Muscle of arm (tissue), 12 donors: ENCODE results near the gene ERICH6B. TPM values are rescaled to one million over a fixed set of nuclear protein-coding genes. Genes with fewer than 3 reads are reported as not detected.

Experiments used
- DNase-seq: peaks from one replicate; pipeline ENCODE4 v3.0.0-alpha.2; 2013
- polyA plus RNA-seq, 12 donors: library from polyadenylated mRNA; unstranded; fragments of 120-200 nt; gene quantifications; one replicate each; pipeline ENCODE4 v1.2.1, GENCODE V29; 2013; ENCODE audit not compliant: insufficient read length in 12 of 12

The ERICH6B gene
- polyA plus RNA-seq, 12 donors, result 0.73 to 3.4 (median 1.4) TPM; not detected in 3

GRCh38 chr13:45501175-45501526, 114.4 kb downstream of the ERICH6B start:
- DNase-seq, result no peak

- no peak for DNase-seq
Measured at GRCh38 chr13:45500492-45501174, 114.9 kb downstream of the ERICH6B start.

- no peak for DNase-seq
Measured at GRCh38 chr13:45496942-45497341, 118.6 kb downstream of the ERICH6B start.

GRCh38 chr13:45492538-45492937, 123.0 kb downstream of the ERICH6B start:
- DNase-seq, result no peak

Other genes with a start within 250 kb of the ERICH6B start
- 10 to 100 TPM in 11 of 12 donors, not detected in 1; 12.6 to 24.2 (median 18.3) TPM for gene SLC25A30, start 197.4 kb downstream of the ERICH6B start, polyA plus RNA-seq
- gene COG3, start 150.8 kb downstream of the ERICH6B start, polyA plus RNA-seq, result 10 to 100 TPM in 11 of 12 donors, not detected in 1; 18.2 to 37.6 (median 23.1) TPM
- gene CBY2, start 86.6 kb upstream of the ERICH6B start, polyA plus RNA-seq, result not detected
- 1 to 10 TPM in 1 of 12 donors, under 1 TPM in 9, not detected in 2; 0.07 to 1.0 (median 0.19) TPM for gene SIAH3, start 236.0 kb upstream of the ERICH6B start, polyA plus RNA-seq